Measurements from ENCODE around the gene TMEM54. TPM values are rescaled to one million over a fixed set of nuclear protein-coding genes. Genes with fewer than 3 reads are reported as not detected.

Gene TMEM54
- total RNA-seq, 1 experiment from 2014 or later, result 17.6 TPM

DNA sequence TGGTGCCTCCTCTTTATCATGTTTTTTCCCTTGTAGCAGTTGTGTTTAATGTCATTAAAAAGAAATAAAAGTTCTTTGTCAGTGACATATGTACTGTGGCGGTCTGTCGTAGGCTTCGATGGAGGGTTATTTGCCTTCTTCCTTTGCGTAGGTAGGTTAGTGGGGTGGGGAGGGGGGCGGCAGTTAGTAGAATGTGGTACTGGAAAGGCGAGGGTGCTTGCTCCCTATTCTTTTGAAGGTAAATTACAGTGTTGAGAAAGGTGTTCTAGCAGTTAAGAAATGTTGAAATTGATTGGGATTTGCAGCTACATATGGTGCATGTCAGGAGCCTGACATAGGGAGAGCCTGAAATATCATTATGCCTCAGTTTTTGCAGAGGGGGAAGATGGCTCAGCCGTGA, 42.4 kb downstream of the TMEM54 start:
- DNase-seq, result no peak
- Histone ChIP-seq H3K27me3 (no peaks in the 10 kb centered on the region), H3K27ac (no peak overlapping the region), H3K9me3 (replicated peaks) (no peaks in the 10 kb centered on the region), H3K4me3 (no peak overlapping the region), H3K4me1 (peaks cover 7% of the 10 kb centered on the region), H3K36me3 (peaks cover 52% of the 10 kb centered on the region)

- Histone ChIP-seq H3K9me3 (replicated peaks) (no peaks in the 10 kb centered on the region), H3K4me3 (no peak overlapping the region), H3K4me1 (peaks cover 7% of the 10 kb centered on the region), H3K27ac (no peak overlapping the region), H3K27me3 (no peaks in the 10 kb centered on the region), H3K36me3 (peaks cover 45% of the 10 kb centered on the region)
- no peak for DNase-seq
These were observed 43.1 kb downstream of the TMEM54 start for GRCh38 chr1:32858136-32858535.

GRCh38 chr1:32855861-32856617, 45.1 kb downstream of the TMEM54 start:
- H3K27me3 ChIP-seq, result no peaks in the 10 kb centered on the region
- peaks cover 7% of the 10 kb centered on the region for H3K4me1 ChIP-seq
- H3K9me3 ChIP-seq (replicated peaks), result no peaks in the 10 kb centered on the region
- H3K27ac ChIP-seq, result no peak overlapping the region
- peaks cover 30% of the 10 kb centered on the region for H3K36me3 ChIP-seq
- no peak overlapping the region for H3K4me3 ChIP-seq
- DNase-seq, result no peak

DNA sequence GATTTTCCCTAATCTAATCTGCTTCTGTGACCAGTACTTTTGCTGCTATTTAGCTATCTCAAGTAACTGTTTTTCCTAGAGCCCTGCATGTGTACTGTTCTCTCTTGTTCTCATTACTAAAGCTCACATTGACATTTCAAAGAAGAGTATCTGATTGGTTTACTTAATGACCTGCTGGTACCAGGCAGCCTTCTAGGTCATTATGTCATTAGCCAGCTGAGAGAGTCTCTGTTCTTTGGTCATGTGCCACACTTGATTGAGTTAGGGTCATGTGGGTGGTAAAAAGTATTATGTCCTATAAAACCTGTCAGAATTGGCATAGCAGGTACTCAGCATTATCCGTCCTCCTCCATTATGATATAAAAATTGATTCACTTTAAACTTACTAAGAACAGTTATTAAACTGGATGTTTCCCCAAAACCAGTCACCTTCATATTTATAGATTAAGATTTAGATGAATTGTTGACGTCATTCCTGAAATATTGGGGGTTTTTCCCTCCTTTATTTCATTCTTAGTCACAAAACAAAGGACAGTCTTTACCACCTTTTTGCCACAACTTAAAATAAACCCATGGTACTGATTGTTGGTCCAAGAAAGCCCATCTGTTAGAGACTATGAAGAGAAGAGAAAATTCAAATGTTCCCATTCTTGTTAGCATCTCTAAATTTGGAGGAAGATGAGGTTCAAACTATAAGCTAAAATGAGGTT, 52.7 kb downstream of the TMEM54 start:
- DNase-seq, result no peak
- H3K27ac ChIP-seq, result no peak overlapping the region
- no peaks in the 10 kb centered on the region for H3K4me1 ChIP-seq
- H3K9me3 ChIP-seq (replicated peaks), result no peaks in the 10 kb centered on the region; the same call in none of the 2 replicates
- H3K36me3 ChIP-seq, result peaks cover 37% of the 10 kb centered on the region
- no peak overlapping the region for H3K4me3 ChIP-seq
- no peaks in the 10 kb centered on the region for H3K27me3 ChIP-seq

Other genes starting within 250 kb of the TMEM54 start
- 1.1 and 1.6 TPM in 2 replicates for gene SYNC, start 198.6 kb downstream of the TMEM54 start, total RNA-seq (2014; rRNA removed; shearing (Covaris generic))
- 81.3 and 91.7 TPM in 2 replicates for gene YARS1, start 84.0 kb downstream of the TMEM54 start, total RNA-seq (2014; rRNA removed; shearing (Covaris generic))
- gene S100PBP, start 83.7 kb downstream of the TMEM54 start, total RNA-seq (2014; rRNA removed; shearing (Covaris generic)), result 37.1 and 42.6 TPM in 2 replicates
- 66.2 and 72.2 TPM in 2 replicates for gene FNDC5, start 30.5 kb downstream of the TMEM54 start, total RNA-seq (2014; rRNA removed; shearing (Covaris generic))
- gene HPCA, start 14.9 kb downstream of the TMEM54 start, total RNA-seq (2014; rRNA removed; shearing (Covaris generic)), result not detected in 2 replicates
- gene RNF19B, start 63.4 kb upstream of the TMEM54 start, total RNA-seq (2014; rRNA removed; shearing (Covaris generic)), result 10.5 and 10.9 TPM in 2 replicates
- 279 and 283 TPM in 2 replicates for gene AK2, start 135.5 kb upstream of the TMEM54 start, total RNA-seq (2014; rRNA removed; shearing (Covaris generic))
- gene AZIN2, start 179.8 kb upstream of the TMEM54 start, total RNA-seq (2014; rRNA removed; shearing (Covaris generic)), result 8.4 and 8.8 TPM in 2 replicates